Erythroblast (primary cell): ENCODE data around the gene CXCL17.

Source experiments
- GATA1 ChIP-seq: IDR thresholded peaks from 2 replicates; pipeline ENCODE4 v1.6.1; 2011; ENCODE audit warnings: low read depth, mild to moderate bottlenecking, control low read depth, low read length, moderate library complexity
- POLR2A ChIP-seq: IDR thresholded peaks from 2 replicates; pipeline ENCODE4 v1.6.1; 2011; ENCODE audit warnings: mild to moderate bottlenecking, low read length

DNA sequence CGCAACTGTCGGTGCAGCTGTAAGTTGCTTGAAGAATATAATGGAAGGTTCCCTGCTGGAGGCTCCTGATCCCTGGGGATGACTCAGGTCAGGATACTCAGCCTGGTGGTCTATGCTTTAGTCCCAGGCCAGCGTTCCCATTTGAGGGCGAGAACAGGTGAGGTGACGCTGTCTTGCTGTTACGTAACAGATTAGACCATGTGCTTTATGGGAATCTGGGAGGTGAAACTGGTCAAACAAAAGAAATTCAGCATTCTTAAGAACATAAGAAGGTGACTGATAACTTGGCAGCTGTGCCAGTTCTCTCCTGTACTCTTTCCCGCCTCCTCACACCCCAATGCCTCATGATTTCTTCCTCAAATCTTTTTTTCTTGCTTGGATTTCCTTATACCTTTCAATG lies at the start of gene CXCL17:
- TF ChIP-seq POLR2A (no peak), GATA1 (no peak)
